Endothelial cell of umbilical vein (primary cell): ENCODE measurements around the gene RASAL2. TPM values are rescaled to one million over a fixed set of nuclear protein-coding genes. Genes with fewer than 3 reads are reported as not detected.

ENCODE experiments used
- BruUV-seq: library from RNA; stranded (reverse); fragments of 400-500 nt; replicated peaks from 2 replicates; lab custom pipeline; 2021; lab: Mats Ljungman, UMichigan
- CTCF ChIA-PET: fragments of 300-600, 350-600 bp; sonication (Branson Sonifier 250); formaldehyde crosslinking; loops from one replicate; lab custom pipeline; 2021; ENCODE audit warnings: antibody characterized with exemption, inconsistent platforms; lab: Charles Lee
- POLR2A ChIA-PET: fragments of 300-600, 350-600 bp; sonication (Branson Sonifier 250); formaldehyde crosslinking; loops from one replicate; lab custom pipeline; 2021; ENCODE audit warnings: antibody characterized with exemption, inconsistent platforms; lab: Charles Lee
- DNase-seq: peaks from one replicate; pipeline ENCODE4 v3.0.0-alpha.2; 2011; ENCODE audit warnings: low read depth, low spot score
- FAIRE-seq: peaks from 2 replicates; lab custom pipeline; 2011; peaks lifted over from hg19 to GRCh38; lab: Jason Lieb, UNC
- H2AFZ ChIP-seq: 2 replicates; pipeline ENCODE4 v1.6.0; 2012; ENCODE audit warnings: low read depth, low read length, control low read depth, inconsistent platforms
- H3K27ac ChIP-seq: 2 replicates; pipeline ENCODE4 v1.5.1; 2011; ENCODE audit warnings: low read depth, mild to moderate bottlenecking, control low read depth, low read length, moderate library complexity; ENCODE audit not compliant: insufficient read depth
- H3K27me3 ChIP-seq, 2 experiments: 2 replicates each; pipeline versions ENCODE4 v1.6.0 to v1.6.1; 2011; ENCODE audit warnings: low read length in 2 of 2, mixed read lengths in 1 of 2; ENCODE audit not compliant: control insufficient read depth in 2 of 2, insufficient read depth in 2 of 2
- H3K36me3 ChIP-seq, 2 experiments: 2 replicates in 1 of 2; 3 replicates in 1 of 2; pipeline ENCODE4 v1.5.1; 2011; ENCODE audit warnings: low read length in 2 of 2, mild to moderate bottlenecking in 1 of 2, moderate library complexity in 1 of 2; ENCODE audit not compliant: control insufficient read depth in 2 of 2, insufficient read depth in 2 of 2; ENCODE audit errors: extremely low read depth in 1 of 2
- H3K4me1 ChIP-seq: 3 replicates; pipeline ENCODE4 v1.5.1; 2011; ENCODE audit warnings: mild to moderate bottlenecking, low read length; ENCODE audit not compliant: control insufficient read depth, insufficient read depth; ENCODE audit errors: extremely low read depth
- H3K4me2 ChIP-seq: 2 replicates; pipeline ENCODE4 v1.6.1; 2011; ENCODE audit warnings: low read length, control low read depth, mixed read lengths; ENCODE audit not compliant: insufficient read depth
- H3K4me3 ChIP-seq, 3 experiments: fragments of 200-600 bp in 1 of 3; sonication (generic), shearing (Covaris generic) in 1 of 3; replicated peaks in 1 of 3; 2 replicates each; pipeline ENCODE4 v1.5.1; 2011 to 2016; ENCODE audit warnings: control low read depth in 3 of 3, low read length in 3 of 3, mild to moderate bottlenecking in 2 of 3, inconsistent platforms in 1 of 3, low read depth in 1 of 3, moderate library complexity in 1 of 3; ENCODE audit not compliant: insufficient read depth in 1 of 3
- H3K79me2 ChIP-seq: 2 replicates; pipeline ENCODE4 v1.6.0; 2012; ENCODE audit warnings: low read length, inconsistent platforms; ENCODE audit not compliant: control insufficient read depth, insufficient read depth
- H3K9ac ChIP-seq: replicated peaks from 2 replicates; pipeline ENCODE3; 2011; ENCODE audit warnings: low read length, control low read depth; ENCODE audit not compliant: insufficient read depth; ENCODE audit errors: extremely low read depth
- H3K9me1 ChIP-seq: replicated peaks from 3 replicates; pipeline ENCODE4 v1.6.0; 2011; ENCODE audit warnings: mild to moderate bottlenecking, low read length; ENCODE audit not compliant: control insufficient read depth, insufficient read depth; ENCODE audit errors: extremely low read depth
- H3K9me3 ChIP-seq: replicated peaks from 2 replicates; pipeline ENCODE4 v1.5.1; 2012; ENCODE audit warnings: low read length, inconsistent platforms; ENCODE audit not compliant: control insufficient read depth, insufficient read depth
- H4K20me1 ChIP-seq: replicated peaks from 2 replicates; pipeline ENCODE3; 2011; ENCODE audit warnings: mild to moderate bottlenecking, low read length; ENCODE audit not compliant: control insufficient read depth, insufficient read depth; ENCODE audit errors: extremely low read depth
- CTCF ChIP-seq, 2 donors: IDR thresholded peaks; 1 replicate in 1 of 2; 2 replicates in 1 of 2; pipeline ENCODE4 v1.5.1; 2011; ENCODE audit warnings: low read length in 2 of 2, mild to moderate bottlenecking in 2 of 2, moderate library complexity in 2 of 2, control low read depth in 1 of 2, inconsistent platforms in 1 of 2, low read depth in 1 of 2; ENCODE audit not compliant: insufficient read depth in 1 of 2; ENCODE audit errors: extremely low read depth in 1 of 2
- EZH2 ChIP-seq: IDR thresholded peaks from 2 replicates; pipeline ENCODE4 v1.6.1; 2012; ENCODE audit warnings: borderline replicate concordance, low read depth, mild to moderate bottlenecking, moderate library complexity, low read length, inconsistent platforms; ENCODE audit not compliant: severe bottlenecking
- FOS ChIP-seq: IDR thresholded peaks from 2 replicates; pipeline ENCODE4 v1.6.1; 2011; ENCODE audit warnings: mild to moderate bottlenecking, low read length, moderate library complexity, borderline replicate concordance; ENCODE audit not compliant: insufficient read depth
- GATA2 ChIP-seq: IDR thresholded peaks from 2 replicates; pipeline ENCODE4 v1.7.0; 2011; ENCODE audit warnings: low read depth, mild to moderate bottlenecking, moderate library complexity, mixed read lengths, low read length; ENCODE audit not compliant: insufficient read length, insufficient read depth
- JUN ChIP-seq: IDR thresholded peaks from 2 replicates; pipeline ENCODE4 v1.6.1; 2011; ENCODE audit warnings: borderline replicate concordance, low read depth; ENCODE audit not compliant: insufficient read length, insufficient read depth
- MAX ChIP-seq: IDR thresholded peaks from 2 replicates; pipeline ENCODE4 v1.6.1; 2011; ENCODE audit not compliant: insufficient read depth, insufficient read length
- MYC ChIP-seq: IDR thresholded peaks from one replicate; pipeline ENCODE4 v1.6.1; 2011; ENCODE audit warnings: mild to moderate bottlenecking, low read depth, low read length
- POLR2A ChIP-seq: IDR thresholded peaks from 2 replicates; pipeline ENCODE4 v1.6.1; 2012; ENCODE audit warnings: low read depth, mild to moderate bottlenecking, control low read depth, low read length
- POLR2AphosphoS5 ChIP-seq: IDR thresholded peaks from 2 replicates; pipeline ENCODE4 v1.6.1; 2012; ENCODE audit warnings: low read depth, mild to moderate bottlenecking, control low read depth, low read length, moderate library complexity; ENCODE audit not compliant: insufficient read depth
- dilution Hi-C: fragments of 300-500 bp; cut with MboI; formaldehyde crosslinking; loops from one replicate; pipeline ENCODE4 v1.15.0; 2019; ENCODE audit warnings: low sequenced_read_pairs; ENCODE audit not compliant: extremely low pct_ligation_motif_present
- intact Hi-C: fragments of 100-400 bp; cut with micrococcal nuclease; formaldehyde crosslinking; loops from one replicate; pipeline ENCODE4 v1.10.0; 2022
- polyA plus RNA-seq, 4 experiments: library from polyadenylated mRNA; depleted of rRNA in 3 of 4; stranded (reverse) in 3 of 4; unstranded in 1 of 4; fragments of >200 nt; gene quantifications; 2 replicates each; pipeline versions ENCODE4 v1.2.1 to v1.2.3, GENCODE V29; 2011 to 2012; ENCODE audit warnings: missing spikeins in 1 of 4
- total RNA-seq: library from RNA; stranded (reverse); gene quantifications from 2 replicates; pipeline ENCODE4 v1.2.3, GENCODE V29; 2021

Gene RASAL2
- total and polyA plus RNA-seq, 2 donors (not counting 3 experiments of a cell fraction or from before 2014, with no cell fraction given) = 12.5 to 15.5 TPM

- dilution Hi-C loops (no loop called here), intact Hi-C loops (no loop called here)
- Histone ChIP-seq H3K79me2 (peaks cover 6% of the 10 kb centered on the region), H3K36me3 (no peaks in the 10 kb centered on the region), H3K4me1 (peaks cover 6% of the 10 kb centered on the region), H4K20me1 (no peaks in the 10 kb centered on the region), H3K9ac (no peak overlapping the region), H3K9me1 (no peaks in the 10 kb centered on the region), H3K4me3 (no peak overlapping the region), H3K27me3 (no peaks in the 10 kb centered on the region), H3K9me3 (no peaks in the 10 kb centered on the region), H2AFZ (no peak overlapping the region), H3K4me2 (peak overlapping the region; percentile 18), H3K27ac (no peak overlapping the region)
- no peak for FAIRE-seq
- TF ChIP-seq EZH2 (no peak), POLR2A (no peak), JUN (no peak), GATA2 (no peak), FOS (no peak), POLR2AphosphoS5 (no peak), CTCF (IDR thresholded peaks at IDR 0.05; ENCODE audit: extremely low read depth in 1 of 2, insufficient read depth in 1 of 2, low read depth in 1 of 2, low read length in 2 of 2) (no peak), MYC (no peak), MAX (no peak)
- peak; percentile 56 for DNase-seq
- POLR2A ChIA-PET = no interaction called here
- BruUV-seq = no TSS peak
- CTCF ChIA-PET = interaction anchor here (1.1 to 1.7 kb wide), 3 partner anchors 29 to 120 kb away, joined by 3 to 5 read pairs (median 3); no protein-coding TSS in a partner anchor
These were observed 57.9 kb downstream of the RASAL2 start for GRCh38 chr1:178151831-178152230.
